H1 (cell line): ENCODE results near the gene CDC73. TPM values are rescaled to one million over a fixed set of nuclear protein-coding genes. Genes with fewer than 3 reads are reported as not detected.

Experiments used
- CTCF ChIA-PET: fragments of 300-600 bp; sonication (Branson Sonifier 250); formaldehyde crosslinking; loops from one replicate; lab custom pipeline; 2021; ENCODE audit not compliant: partially characterized antibody; lab: Charles Lee
- POLR2A ChIA-PET: fragments of 300-600 bp; sonication (Branson Sonifier 250); formaldehyde crosslinking; loops from one replicate; lab custom pipeline; 2021; ENCODE audit warnings: inconsistent platforms; ENCODE audit not compliant: partially characterized antibody; lab: Charles Lee
- DNase-seq, 2 experiments: peaks; one replicate each; pipeline versions ENCODE4 v3.0.0 to v3.0.0-alpha.2; 2010 to 2022; ENCODE audit warnings: low spot score in 2 of 2, low read depth in 1 of 2, mixed read lengths in 1 of 2
- FAIRE-seq: peaks from 2 replicates; lab custom pipeline; 2011; peaks lifted over from hg19 to GRCh38; lab: Jason Lieb, UNC
- H2AFZ ChIP-seq: 2 replicates; pipeline ENCODE4 v1.8.1; 2012; ENCODE audit warnings: low read length, inconsistent platforms
- H2AK5ac ChIP-seq: 2 replicates; pipeline ENCODE4 v1.6.1; 2013; ENCODE audit warnings: low read depth, low read length
- H2BK120ac ChIP-seq: replicated peaks from 2 replicates; pipeline ENCODE3; 2013; ENCODE audit warnings: low read depth, low read length, inconsistent platforms
- H2BK12ac ChIP-seq: 2 replicates; pipeline ENCODE4 v1.6.1; 2013; ENCODE audit warnings: low read depth, low read length
- H2BK15ac ChIP-seq: 2 replicates; pipeline ENCODE4 v1.6.1; 2013; ENCODE audit warnings: low read length
- H2BK20ac ChIP-seq: 2 replicates; pipeline ENCODE4 v1.6.1; 2013; ENCODE audit warnings: low read length
- H2BK5ac ChIP-seq: 2 replicates; pipeline ENCODE4 v1.6.1; 2013; ENCODE audit warnings: low read depth, low read length
- H3K14ac ChIP-seq: 2 replicates; pipeline ENCODE4 v1.6.1; 2013; ENCODE audit warnings: inconsistent platforms; ENCODE audit not compliant: insufficient read length
- H3K18ac ChIP-seq: 2 replicates; pipeline ENCODE4 v1.6.1; 2013; ENCODE audit warnings: low read length; ENCODE audit errors: extremely low read depth
- H3K23ac ChIP-seq: 2 replicates; pipeline ENCODE4 v1.6.1; 2013; ENCODE audit warnings: inconsistent platforms; ENCODE audit not compliant: insufficient read length
- H3K23me2 ChIP-seq: 2 replicates; pipeline ENCODE4 v1.6.1; 2013; ENCODE audit warnings: low read depth, low read length
- H3K27ac ChIP-seq: 2 replicates; pipeline ENCODE4 v1.6.1; 2011; ENCODE audit warnings: low read depth, low read length, inconsistent platforms
- H3K27me3 ChIP-seq, 4 experiments: replicated peaks in 1 of 4; 1 replicate in 1 of 4; 2 replicates in 3 of 4; pipeline versions ENCODE4 v1.6.1 to v1.8.1; 2011 to 2013; ENCODE audit warnings: low read length in 3 of 4, mild to moderate bottlenecking in 3 of 4, inconsistent platforms in 2 of 4, mixed read lengths in 2 of 4, moderate library complexity in 1 of 4; ENCODE audit not compliant: control insufficient read depth in 3 of 4, insufficient read depth in 3 of 4; ENCODE audit errors: extremely low read depth in 1 of 4
- H3K36me3 ChIP-seq, 4 experiments: 2 replicates each; pipeline versions ENCODE4 v1.6.1 to v1.8.1; 2011 to 2013; ENCODE audit warnings: mild to moderate bottlenecking in 4 of 4, low read length in 3 of 4, moderate library complexity in 2 of 4, control low read depth in 1 of 4, inconsistent platforms in 1 of 4; ENCODE audit not compliant: insufficient read depth in 4 of 4, control insufficient read depth in 2 of 4
- H3K4ac ChIP-seq: replicated peaks from 2 replicates; pipeline ENCODE3; 2013; ENCODE audit warnings: low read length, low read depth, mixed read lengths, inconsistent platforms; ENCODE audit not compliant: insufficient read length
- H3K4me1 ChIP-seq, 4 experiments: replicated peaks in 1 of 4; 1 replicate in 1 of 4; 2 replicates in 3 of 4; pipeline versions ENCODE4 v1.6.1 to v1.8.1; 2011 to 2013; ENCODE audit warnings: low read length in 3 of 4, inconsistent platforms in 2 of 4, mixed read lengths in 1 of 4; ENCODE audit not compliant: insufficient read depth in 4 of 4, control insufficient read depth in 3 of 4
- H3K4me2 ChIP-seq, 2 experiments: 2 replicates each; pipeline versions ENCODE4 v1.6.1 to v1.8.1; 2011 to 2013; ENCODE audit warnings: low read depth in 2 of 2, low read length in 2 of 2, control low read depth in 1 of 2, inconsistent platforms in 1 of 2, mild to moderate bottlenecking in 1 of 2; ENCODE audit not compliant: insufficient read depth in 1 of 2
- H3K4me3 ChIP-seq, 4 experiments: fragments of 200-600, 300-600 bp in 1 of 4; sonication (generic), shearing (Covaris generic), sonication (Bioruptor Twin) in 1 of 4; 2 replicates each; pipeline versions ENCODE4 v1.5.1 to v1.8.1; 2011 to 2016; ENCODE audit warnings: low read length in 4 of 4, low read depth in 3 of 4, control low read depth in 2 of 4, inconsistent platforms in 2 of 4, mild to moderate bottlenecking in 2 of 4, mixed read lengths in 1 of 4, moderate library complexity in 1 of 4; ENCODE audit not compliant: insufficient read depth in 2 of 4; ENCODE audit errors: extremely low read depth in 1 of 4
- H3K56ac ChIP-seq: replicated peaks from 2 replicates; pipeline ENCODE3; 2013; ENCODE audit warnings: low read depth, mild to moderate bottlenecking, mixed read lengths, low read length, inconsistent platforms; ENCODE audit not compliant: insufficient read length
- H3K79me1 ChIP-seq: 2 replicates; pipeline ENCODE4 v1.6.1; 2013; ENCODE audit warnings: low read depth, low read length, control low read depth
- H3K79me2 ChIP-seq, 2 experiments: 2 replicates each; pipeline versions ENCODE4 v1.6.1 to v1.8.1; 2012 to 2013; ENCODE audit warnings: low read length in 2 of 2, mild to moderate bottlenecking in 2 of 2, inconsistent platforms in 1 of 2; ENCODE audit not compliant: insufficient read depth in 2 of 2, control insufficient read depth in 1 of 2
- H3K9ac ChIP-seq, 4 experiments: replicated peaks in 1 of 4; 1 replicate in 1 of 4; 2 replicates in 3 of 4; pipeline versions ENCODE4 v1.6.1 to v1.8.1; 2011 to 2013; ENCODE audit warnings: low read depth in 3 of 4, low read length in 3 of 4, control low read depth in 2 of 4, mild to moderate bottlenecking in 2 of 4, moderate library complexity in 2 of 4, inconsistent platforms in 1 of 4; ENCODE audit errors: extremely low read depth in 1 of 4
- H3K9me3 ChIP-seq, 2 experiments: 2 replicates each; pipeline versions ENCODE4 v1.6.1 to v1.8.1; 2012 to 2013; ENCODE audit warnings: mild to moderate bottlenecking in 2 of 2, moderate library complexity in 2 of 2, control low read depth in 1 of 2, inconsistent platforms in 1 of 2, low read depth in 1 of 2, low read length in 1 of 2, mixed read lengths in 1 of 2; ENCODE audit not compliant: insufficient read depth in 2 of 2
- H4K20me1 ChIP-seq, 2 experiments: replicated peaks in 1 of 2; 2 replicates each; pipeline versions ENCODE3 to v1.8.1; 2011 to 2013; ENCODE audit warnings: inconsistent platforms in 2 of 2, low read length in 2 of 2, mild to moderate bottlenecking in 1 of 2; ENCODE audit not compliant: insufficient read depth in 2 of 2, control insufficient read depth in 1 of 2
- H4K5ac ChIP-seq: 2 replicates; pipeline ENCODE4 v1.6.1; 2013; ENCODE audit warnings: low read length, low read depth, mixed read lengths, inconsistent platforms; ENCODE audit not compliant: insufficient read length
- H4K8ac ChIP-seq: 2 replicates; pipeline ENCODE4 v1.8.0; 2013; ENCODE audit warnings: mild to moderate bottlenecking, moderate library complexity, low read length, inconsistent platforms; ENCODE audit not compliant: insufficient read depth; ENCODE audit errors: extremely low read depth
- H4K91ac ChIP-seq: replicated peaks from 2 replicates; pipeline ENCODE3; 2013; ENCODE audit warnings: low read length, mixed read lengths, inconsistent platforms; ENCODE audit not compliant: insufficient read length
- ASH2L ChIP-seq: fragments of 200-600, 300-600 bp; sonication (generic); IDR thresholded peaks from one replicate; pipeline ENCODE4 v1.7.1; 2017; ENCODE audit warnings: low read length
- E2F6 ChIP-seq: IDR thresholded peaks from 2 replicates; pipeline ENCODE4 v1.6.1; 2012; ENCODE audit warnings: inconsistent platforms
- KDM1A ChIP-seq: fragments of 200-600, 300-600 bp; sonication (generic); IDR thresholded peaks from 2 replicates; pipeline ENCODE4 v1.7.1; 2016; ENCODE audit warnings: mild to moderate bottlenecking, low read length, borderline replicate concordance
- MAFK ChIP-seq: IDR thresholded peaks from 2 replicates; pipeline ENCODE4 v1.6.1; 2012; ENCODE audit warnings: low read depth, mild to moderate bottlenecking, improper control_type of control experiment, low read length
- SP2 ChIP-seq: IDR thresholded peaks from 2 replicates; pipeline ENCODE4 v1.6.1; 2012; ENCODE audit warnings: mild to moderate bottlenecking, low read length, inconsistent platforms
- SP4 ChIP-seq: IDR thresholded peaks from 2 replicates; pipeline ENCODE4 v1.6.1; 2012; ENCODE audit warnings: low read length, inconsistent platforms
- WGBS, 2 experiments: shearing (Covaris generic) in 1 of 2; methylation state at CpG; one replicate each; pipeline versions ENCODE4 v1.1.6 to v1.1.7; 2013 to 2015; ENCODE audit warnings: low lambda C conversion rate in 2 of 2, mixed read lengths in 2 of 2, inconsistent platforms in 1 of 2, low coverage in 1 of 2, missing lambda C conversion rate in 1 of 2; ENCODE audit not compliant: insufficient replicate concordance in 2 of 2, insufficient coverage in 1 of 2, insufficient read length in 1 of 2; ENCODE audit errors: extremely low coverage in 1 of 2, missing lambda C conversion rate in 1 of 2; 5-methylcytosine and 5-hydroxymethylcytosine counted together
- polyA plus RNA-seq, 7 experiments: library from polyadenylated mRNA; depleted of rRNA in 3 of 7; stranded (reverse) in 5 of 7; unstranded in 2 of 7; fragments of >200 nt in 5 of 7; fragments of 200-250 nt in 2 of 7; gene quantifications; 1 replicate in 5 of 7; 2 replicates in 1 of 7; 4 replicates in 1 of 7; pipeline versions ENCODE4 v1.2.1 to v1.2.3, GENCODE V29; 2011 to 2013; ENCODE audit warnings: missing spikeins in 2 of 7, mixed read lengths in 2 of 7
- total RNA-seq: library from RNA; stranded (reverse); fragmentation: NEBNext Ultra II Directional; extraction: Animal tissue kit (Norgen Biotek cat#: 25700); gene quantifications from 2 replicates; pipeline ENCODE4 v1.2.1, GENCODE V29; 2021

CDC73 gene
- total and polyA plus RNA-seq, 2 of the 8 experiments (the other 6 are each of a cell fraction or from before 2014, with no cell fraction given), result 9.8 to 64.0 TPM

- H4K91ac ChIP-seq, result no peak overlapping the region
- no peak overlapping the region for H2BK15ac ChIP-seq
- H3K9me3 ChIP-seq, result no peaks in the 10 kb centered on the region
- H3K79me1 ChIP-seq, result no peaks in the 10 kb centered on the region
- no peaks in the 10 kb centered on the region for H3K79me2 ChIP-seq
- H3K27ac ChIP-seq, result 0 out of 2 replicates have a peak overlapping the region, but pooled peaks have one; percentile 23
- H4K20me1 ChIP-seq, result no peaks in the 10 kb centered on the region
- H2BK120ac ChIP-seq, result no peak overlapping the region
- no peaks in the 10 kb centered on the region for H3K36me3 ChIP-seq
- WGBS, 2 experiments, result 42% methylated on average over 1 of the region's 1 CpG; no CpG with 5 or more reads in 1 of the 2 experiments
- peak in 1 of 2 experiments; percentile 52 for DNase-seq
- POLR2A ChIA-PET, result no interaction called here
- no peaks in the 10 kb centered on the region for H3K27me3 ChIP-seq
- no peak overlapping the region for H2AK5ac ChIP-seq
- no peak overlapping the region for H2BK20ac ChIP-seq
- H3K14ac ChIP-seq, result no peak overlapping the region
- H3K4me2 ChIP-seq, result no peak overlapping the region
- H3K4me3 ChIP-seq, result no peak overlapping the region
- no peak for FAIRE-seq
- no peak overlapping the region for H2AFZ ChIP-seq
- no peak overlapping the region for H4K8ac ChIP-seq
- H3K23me2 ChIP-seq, result no peaks in the 10 kb centered on the region
- 0 out of 2 replicates have a peak overlapping the region, but pooled peaks have one; percentile 24 for H3K18ac ChIP-seq
- H3K56ac ChIP-seq, result no peak overlapping the region
- no peak overlapping the region for H3K9ac ChIP-seq
- CTCF ChIA-PET, result interaction anchor here (0.6 to 1.1 kb wide), 2 partner anchors 53 to 276 kb away, joined by 3 to 4 read pairs; no protein-coding TSS in a partner anchor
- H3K23ac ChIP-seq, result no peak overlapping the region
- no peak for TF ChIP-seq KDM1A
- TF ChIP-seq MAFK, result peak; percentile 18; the same call in 1 of the 2 replicates
- TF ChIP-seq SP4, result no peak
- TF ChIP-seq E2F6, result no peak
- no peak for TF ChIP-seq SP2
- no peak for TF ChIP-seq ASH2L
- no peak overlapping the region for H3K4ac ChIP-seq
- no peaks in the 10 kb centered on the region for H3K4me1 ChIP-seq
- no peak overlapping the region for H2BK5ac ChIP-seq
- H2BK12ac ChIP-seq, result no peak overlapping the region
- no peak overlapping the region for H4K5ac ChIP-seq
These were observed 161.2 kb downstream of the CDC73 start for GRCh38 chr1:193283016-193283415.
